Progenitor cell of endocrine pancreas (in vitro differentiated cells): ENCODE results near the gene FBXL4. TPM values are rescaled to one million over a fixed set of nuclear protein-coding genes. Genes with fewer than 3 reads are reported as not detected.

Experiments
- DNase-seq: peaks from one replicate; pipeline ENCODE4 v3.0.0; 2021; ENCODE audit warnings: low spot score; ENCODE audit not compliant: unreplicated experiment
- H3K27ac Mint-ChIP-seq: 2 replicates; pipeline ENCODE4 v1.8.0; 2021; ENCODE audit warnings: mild to moderate bottlenecking, moderate library complexity, mixed read lengths
- H3K27me3 Mint-ChIP-seq: 2 replicates; pipeline ENCODE4 v1.8.0; 2021; ENCODE audit warnings: mixed read lengths
- H3K36me3 Mint-ChIP-seq: 2 replicates; pipeline ENCODE4 v1.8.0; 2022; ENCODE audit warnings: mixed read lengths; ENCODE audit not compliant: insufficient read depth
- H3K4me1 Mint-ChIP-seq: 2 replicates; pipeline ENCODE4 v1.8.0; 2021; ENCODE audit warnings: low read depth, mixed read lengths
- H3K4me3 Mint-ChIP-seq: 2 replicates; pipeline ENCODE4 v1.8.0; 2021; ENCODE audit warnings: low read depth, mild to moderate bottlenecking, moderate library complexity, mixed read lengths
- H3K9me3 Mint-ChIP-seq: 2 replicates; pipeline ENCODE4 v1.8.0; 2021; ENCODE audit warnings: low read depth, mixed read lengths
- CTCF ChIP-seq: fragments of 200-600 bp; sonication (generic); IDR thresholded peaks from one replicate; pipeline ENCODE4 v1.5.0; 2021; ENCODE audit warnings: antibody characterized with exemption, mild to moderate bottlenecking; ENCODE audit not compliant: unreplicated experiment
- total RNA-seq: library from RNA; stranded (reverse); gene quantifications from 2 replicates; pipeline ENCODE4 v1.2.1, GENCODE V29; 2021

The FBXL4 gene
- total RNA-seq, 1 donor from 2014 or later: 18.3 TPM

GRCh38 chr6:98975421-98975820 lies 27.7 kb upstream of the FBXL4 start:
- Mint-ChIP-seq H3K4me3 (no peak overlapping the region), H3K9me3 (no peaks in the 10 kb centered on the region), H3K27me3 (no peaks in the 10 kb centered on the region), H3K36me3 (no peaks in the 10 kb centered on the region), H3K27ac (no peak overlapping the region), H3K4me1 (peaks cover 3% of the 10 kb centered on the region)
- no peak for TF ChIP-seq CTCF
- DNase-seq: no peak

DNA sequence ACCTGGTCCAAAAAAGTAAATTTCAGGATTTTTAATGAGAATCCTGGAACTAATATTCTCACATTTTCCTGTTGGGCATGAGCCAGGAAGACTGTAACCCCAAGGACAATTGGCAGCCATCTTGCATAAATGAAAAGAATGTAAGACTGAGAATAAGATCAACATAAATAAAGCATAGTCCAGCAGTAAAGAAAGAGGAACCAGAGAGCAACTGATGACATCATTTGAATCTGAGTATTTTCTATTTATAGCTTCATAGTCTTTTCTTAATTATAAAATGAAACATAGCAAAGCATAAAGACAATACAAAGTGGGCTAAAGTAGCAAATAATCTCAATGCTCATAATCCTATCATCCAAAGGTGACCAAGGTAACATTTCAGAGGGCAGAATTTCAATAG lies 26.6 kb upstream of the FBXL4 start:
- no peak for TF ChIP-seq CTCF
- Mint-ChIP-seq H3K4me1 (peaks cover 3% of the 10 kb centered on the region), H3K27me3 (no peaks in the 10 kb centered on the region), H3K36me3 (no peaks in the 10 kb centered on the region), H3K27ac (no peak overlapping the region), H3K4me3 (no peak overlapping the region), H3K9me3 (no peaks in the 10 kb centered on the region)
- no peak for DNase-seq

DNA sequence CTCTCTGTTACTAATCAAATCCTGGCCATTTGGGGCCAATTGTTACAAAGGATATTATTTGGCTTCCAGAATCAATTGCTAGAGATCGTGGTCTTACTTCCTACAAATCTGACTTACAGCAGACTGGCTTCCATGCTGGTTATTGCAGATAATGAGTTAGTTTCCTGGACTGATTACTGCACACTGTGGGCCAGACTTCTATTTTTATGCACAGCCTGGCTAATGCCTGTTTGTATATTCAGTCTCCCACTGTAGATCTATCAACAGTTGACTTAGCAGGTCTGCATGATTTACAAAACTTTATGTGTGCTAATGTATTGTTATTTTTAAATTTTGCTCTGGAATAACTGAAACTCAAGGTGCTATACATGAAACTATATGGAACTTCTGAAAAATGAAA lies 25.8 kb upstream of the FBXL4 start:
- no peak for DNase-seq
- Mint-ChIP-seq H3K36me3 (no peaks in the 10 kb centered on the region), H3K4me3 (no peak overlapping the region), H3K27me3 (no peaks in the 10 kb centered on the region), H3K4me1 (peaks cover 3% of the 10 kb centered on the region), H3K27ac (no peak overlapping the region), H3K9me3 (peaks cover 4% of the 10 kb centered on the region)
- TF ChIP-seq CTCF: no peak

DNA sequence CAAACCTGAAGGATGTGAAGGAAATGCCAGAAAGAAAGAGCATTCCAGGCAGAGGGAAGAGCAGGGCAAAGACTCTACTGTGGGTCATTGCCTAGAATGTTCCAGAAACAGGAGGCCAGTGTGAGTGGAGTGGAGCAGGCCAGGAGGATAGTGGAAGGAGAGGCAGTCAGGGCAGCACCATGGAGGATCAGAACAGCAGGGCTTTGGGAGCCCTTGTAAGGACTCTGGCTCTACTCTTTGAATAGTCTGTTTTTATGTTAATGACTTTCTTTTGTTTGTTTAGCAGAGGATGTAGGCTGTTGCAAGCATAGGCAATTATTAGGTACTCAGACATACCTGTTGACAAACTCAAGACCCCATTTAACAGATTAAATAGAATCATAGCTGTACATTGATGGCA lies 23.6 kb upstream of the FBXL4 start:
- no peak for TF ChIP-seq CTCF
- H3K27ac Mint-ChIP-seq: no peak overlapping the region
- no peak overlapping the region for H3K4me3 Mint-ChIP-seq
- no peaks in the 10 kb centered on the region for H3K4me1 Mint-ChIP-seq
- no peak for DNase-seq
- H3K27me3 Mint-ChIP-seq: no peaks in the 10 kb centered on the region
- no peaks in the 10 kb centered on the region for H3K36me3 Mint-ChIP-seq
- peaks cover 5% of the 10 kb centered on the region for H3K9me3 Mint-ChIP-seq

DNA sequence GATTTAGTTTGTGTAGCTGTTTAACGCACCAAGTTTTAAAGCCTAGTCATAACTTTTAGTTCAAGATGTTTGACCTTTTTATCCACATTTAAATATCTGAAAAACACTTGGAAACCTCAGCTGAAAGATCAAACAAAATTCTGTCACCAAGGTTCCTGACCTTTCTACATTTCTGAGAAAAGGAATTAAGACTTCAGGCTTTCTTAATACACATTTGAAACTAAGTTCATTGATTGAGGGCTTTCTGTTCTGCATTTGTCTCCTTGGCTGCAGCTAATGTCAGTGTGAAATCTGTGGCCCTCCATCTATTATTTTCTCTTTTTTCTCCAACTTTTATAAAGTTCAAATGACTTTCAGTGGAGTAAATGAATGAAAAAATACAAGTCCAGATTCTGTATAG lies 22.7 kb upstream of the FBXL4 start:
- Mint-ChIP-seq H3K36me3 (no peaks in the 10 kb centered on the region), H3K4me3 (no peak overlapping the region), H3K27ac (no peak overlapping the region), H3K27me3 (no peaks in the 10 kb centered on the region), H3K9me3 (peaks cover 5% of the 10 kb centered on the region), H3K4me1 (no peaks in the 10 kb centered on the region)
- TF ChIP-seq CTCF: no peak
- no peak for DNase-seq

DNA sequence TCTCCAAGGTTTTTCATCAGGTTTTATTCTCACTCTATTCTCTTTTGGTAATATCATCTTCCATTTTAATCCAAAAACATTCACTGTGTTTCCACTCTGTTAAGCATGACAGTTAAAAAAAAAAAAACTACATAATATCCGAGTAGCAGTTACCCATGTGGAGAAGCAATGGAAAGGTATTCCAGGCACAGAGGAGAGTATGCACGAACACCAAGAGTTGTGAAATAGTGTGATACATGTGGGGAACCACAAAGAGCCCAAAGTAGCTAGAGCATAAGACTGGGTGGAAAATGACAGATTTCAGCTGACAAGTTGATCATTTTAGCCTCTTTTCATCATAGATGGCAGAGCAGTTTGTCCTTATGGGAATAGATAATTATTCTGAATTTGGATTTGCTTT lies 19.9 kb upstream of the FBXL4 start:
- peaks cover 5% of the 10 kb centered on the region for H3K9me3 Mint-ChIP-seq
- H3K4me1 Mint-ChIP-seq: peaks cover 4% of the 10 kb centered on the region
- no peak overlapping the region for H3K4me3 Mint-ChIP-seq
- no peak overlapping the region for H3K27ac Mint-ChIP-seq
- no peak for DNase-seq
- H3K36me3 Mint-ChIP-seq: no peaks in the 10 kb centered on the region
- H3K27me3 Mint-ChIP-seq: no peaks in the 10 kb centered on the region
- no peak for TF ChIP-seq CTCF
